Measurements from ENCODE around the gene KAZN.
A peak's percentile ranks its signal among the peaks of the same experiment; 100 is the strongest.

The KAZN gene

GRCh38 chr1:14648896-14649855 is 50.7 kb downstream of the KAZN start:
- DNase-seq, result no peak

DNA sequence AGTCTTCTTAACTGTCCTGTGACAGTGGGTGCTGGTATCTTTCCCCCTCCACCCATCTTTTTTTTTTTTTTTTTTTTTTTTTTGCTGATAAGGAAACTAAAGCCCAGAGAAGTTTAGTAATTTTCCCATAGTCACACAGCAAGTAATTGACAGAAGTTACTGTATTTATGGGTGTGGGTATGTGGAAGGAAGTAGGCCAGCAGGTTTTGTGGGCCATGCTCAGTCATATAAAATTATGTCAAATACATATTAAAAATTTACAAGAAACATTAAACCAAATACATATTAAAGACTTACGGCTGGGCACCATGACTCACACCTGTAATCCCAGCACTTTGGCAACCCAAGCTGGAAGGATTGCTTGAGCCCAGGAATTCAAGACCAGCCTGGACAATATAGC is 51.5 kb downstream of the KAZN start:
- DNase-seq, result no peak

DNA sequence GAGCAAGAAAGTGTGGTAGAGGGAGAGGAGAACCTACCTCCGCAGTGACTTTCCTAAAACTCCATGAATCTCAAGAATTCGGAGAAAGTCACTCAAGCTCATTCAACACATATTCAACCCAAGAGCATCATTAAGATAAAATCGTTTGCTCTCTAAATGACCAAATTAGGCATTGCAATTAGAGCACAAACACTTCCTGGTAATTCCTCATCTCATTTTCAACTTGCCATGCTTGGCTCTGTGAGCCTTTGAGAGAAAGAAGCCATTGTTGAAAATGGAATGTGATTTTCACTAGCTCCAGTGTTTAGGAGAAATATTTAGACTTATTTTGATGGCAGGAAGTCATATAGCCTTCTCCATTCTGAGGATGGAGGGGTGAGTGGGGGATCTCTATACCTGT is 52.5 kb downstream of the KAZN start:
- no peak for DNase-seq

DNA sequence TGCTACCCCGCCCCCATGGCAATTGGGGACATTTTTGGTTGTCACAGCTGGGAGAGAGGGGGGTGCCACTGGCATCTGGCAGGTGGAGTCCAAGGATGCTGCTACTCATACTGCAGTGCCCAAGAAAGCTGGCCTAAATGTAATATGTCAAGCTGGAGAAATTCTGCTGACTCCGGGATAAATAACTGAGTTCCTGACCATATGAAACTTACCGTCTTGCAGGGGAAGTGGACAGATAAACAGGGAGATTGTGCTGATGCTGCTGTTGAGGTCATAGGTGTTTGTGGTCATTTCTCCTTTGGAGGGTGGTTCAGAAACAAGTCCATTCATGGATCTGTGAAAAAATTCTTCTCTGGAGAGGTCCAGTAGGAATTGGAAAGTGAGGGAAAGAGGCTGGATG is 54.4 kb downstream of the KAZN start:
- no peak for DNase-seq

DNA sequence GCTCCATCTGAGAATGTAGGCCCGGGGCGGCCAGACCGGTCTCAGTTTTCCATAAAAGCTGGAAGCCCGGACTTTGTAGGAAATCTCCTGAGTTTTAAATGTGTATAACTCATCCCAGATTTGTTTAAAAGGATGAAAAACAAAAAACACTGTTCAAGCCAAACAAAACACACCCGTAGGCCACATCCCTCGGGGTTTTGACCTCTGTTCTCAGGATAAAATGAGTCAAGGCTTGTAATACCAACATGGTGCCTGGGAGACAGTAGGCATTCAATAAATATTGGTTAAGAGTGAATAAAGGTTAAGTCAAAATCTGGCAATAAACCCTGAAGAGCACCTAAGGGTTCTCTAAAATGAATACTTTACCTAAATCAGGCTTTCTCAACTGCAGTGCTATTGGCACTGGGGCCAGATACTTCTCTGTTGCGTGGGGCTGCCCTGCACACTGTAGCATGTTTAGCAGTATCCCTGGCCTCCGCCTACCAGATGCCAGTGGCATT is 55.0 kb downstream of the KAZN start:
- no peak for DNase-seq

- DNase-seq, result no peak
These were observed 56.1 kb downstream of the KAZN start for GRCh38 chr1:14654554-14654953.

DNA sequence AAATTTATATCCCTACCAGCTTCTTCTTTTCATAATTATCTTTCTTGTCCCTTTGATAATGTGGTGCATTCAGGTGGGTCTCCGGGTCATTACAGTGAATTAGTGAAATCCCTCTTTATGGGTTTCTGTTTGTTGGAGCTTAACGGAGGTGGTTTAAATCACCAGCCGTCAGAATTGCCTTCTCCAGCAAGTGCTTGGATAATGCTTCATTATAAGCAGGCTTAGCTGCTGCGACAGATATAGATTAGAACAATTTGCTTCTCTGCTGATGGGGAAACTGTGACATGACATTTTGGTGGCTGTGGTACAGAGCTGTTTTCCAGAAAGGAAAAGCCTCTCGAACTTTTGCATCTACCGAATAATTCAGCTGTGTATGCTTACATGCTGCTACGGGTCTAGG is 56.9 kb downstream of the KAZN start:
- no peak for DNase-seq

DNA sequence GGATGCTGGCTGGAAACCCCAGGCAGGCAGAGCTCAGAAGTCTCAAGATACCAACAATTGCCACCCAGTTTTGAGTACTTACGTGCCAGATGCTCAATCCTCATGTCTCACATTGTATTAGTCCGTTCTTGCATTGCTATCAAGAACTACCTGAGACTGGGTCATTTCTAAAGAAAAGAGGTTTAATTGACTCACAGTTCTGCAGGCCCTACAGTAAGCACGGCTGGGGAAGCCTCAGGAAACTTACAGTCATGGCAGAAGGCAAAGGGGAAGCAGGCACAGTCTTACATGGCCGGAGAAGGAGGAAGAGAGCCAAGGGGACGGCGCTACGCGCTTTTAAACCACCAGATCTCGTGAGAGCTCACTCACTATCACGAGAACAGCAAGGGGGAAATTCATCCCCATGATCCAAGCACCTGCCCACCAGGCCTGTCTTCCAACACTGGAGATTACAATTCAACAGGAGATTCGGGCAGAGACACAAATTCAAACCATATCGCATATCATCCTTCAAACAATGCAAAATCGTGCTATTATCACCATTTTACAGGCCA is 58.0 kb downstream of the KAZN start:
- no peak for DNase-seq

- no peak for DNase-seq
These were observed 60.2 kb downstream of the KAZN start for GRCh38 chr1:14658642-14659041.

DNA sequence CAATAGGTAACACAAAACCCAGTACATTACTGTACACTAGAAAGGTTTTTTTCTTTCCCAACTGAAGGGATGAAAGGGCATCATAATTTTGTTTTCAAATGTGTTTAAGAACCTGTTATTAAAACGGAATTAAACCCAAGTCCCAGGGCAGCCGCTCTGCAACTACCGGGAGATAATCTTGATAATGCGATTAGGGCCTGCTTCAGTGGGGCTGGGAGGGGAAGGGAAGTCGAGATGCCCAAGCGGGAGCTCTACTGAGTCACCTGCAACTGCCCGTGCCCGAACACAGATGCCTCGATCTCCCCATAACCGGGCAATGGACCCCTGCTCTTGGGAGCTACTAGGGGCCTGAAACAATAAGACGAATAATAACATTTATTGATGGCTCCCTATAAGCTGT is 61.4 kb downstream of the KAZN start:
- DNase-seq, result no peak

GRCh38 chr1:14660801-14661200 is 62.3 kb downstream of the KAZN start:
- DNase-seq, result no peak

DNA sequence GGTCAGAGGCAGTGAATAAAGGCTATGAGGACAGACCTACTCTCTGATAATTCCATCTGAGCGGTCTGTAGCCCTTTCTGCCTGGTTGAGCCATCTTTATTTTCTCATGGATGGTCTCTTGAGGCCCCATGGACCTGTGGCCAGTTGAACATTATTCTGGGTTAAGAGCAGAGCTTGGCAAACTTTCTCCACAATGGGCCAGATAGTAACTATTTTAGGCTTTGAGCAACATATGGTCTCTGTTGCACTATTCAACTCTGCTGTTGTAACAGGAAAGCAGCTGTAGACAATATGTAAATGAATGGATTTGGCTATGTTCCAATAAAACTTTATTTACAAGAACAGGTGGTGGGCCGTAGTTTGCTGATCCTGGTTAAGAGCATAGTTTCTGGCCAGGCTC is 62.7 kb downstream of the KAZN start:
- DNase-seq, result peak; percentile 4

DNA sequence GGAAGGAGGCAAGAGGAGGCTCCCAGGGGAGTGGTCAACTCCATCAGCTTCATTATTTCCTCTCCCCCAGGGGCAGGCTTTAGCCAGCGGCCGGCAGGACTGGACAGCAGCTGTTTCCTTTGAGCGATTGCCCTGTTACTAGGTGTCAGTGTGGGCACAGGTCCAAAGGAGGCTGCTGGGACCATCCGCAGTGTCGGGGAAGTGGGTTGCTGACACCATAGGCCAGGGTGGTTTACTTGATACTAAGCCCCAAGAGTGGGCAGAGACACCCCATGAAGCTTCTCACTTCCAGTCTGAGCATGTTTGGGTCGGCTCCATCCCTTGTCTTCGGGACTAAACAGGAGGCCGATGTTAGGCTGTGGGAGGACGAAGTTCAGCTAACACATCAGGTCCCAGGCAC is 63.6 kb downstream of the KAZN start:
- DNase-seq, result no peak

- DNase-seq, result no peak
These were observed 65.3 kb downstream of the KAZN start for GRCh38 chr1:14663773-14664172.

GRCh38 chr1:14666373-14666772 is 67.9 kb downstream of the KAZN start:
- no peak for DNase-seq

GRCh38 chr1:14666962-14667650 is 68.6 kb downstream of the KAZN start:
- no peak for DNase-seq

GRCh38 chr1:14667651-14667984 is 69.1 kb downstream of the KAZN start:
- DNase-seq, result no peak

DNA sequence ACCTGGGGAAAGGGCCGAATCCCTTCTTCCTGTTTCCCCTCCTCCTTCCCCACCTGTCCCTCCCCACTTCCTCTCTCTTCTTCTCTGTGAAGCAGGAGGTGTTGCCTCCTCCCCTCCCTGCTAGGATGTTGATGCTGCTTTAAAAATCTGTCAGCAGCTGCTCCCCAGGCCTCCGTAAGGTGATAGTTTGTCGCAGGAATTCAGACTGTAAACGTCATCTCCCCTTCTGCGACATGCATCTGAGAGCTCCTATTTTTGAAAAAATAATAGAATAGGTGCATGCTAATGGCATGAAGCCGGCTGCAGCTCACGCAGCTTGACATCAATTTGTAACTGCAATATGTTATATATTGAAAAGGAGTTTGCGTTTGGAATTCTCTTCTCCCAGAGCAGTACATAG is 70.1 kb downstream of the KAZN start:
- DNase-seq, result no peak

GRCh38 chr1:14672005-14672404 is 73.5 kb downstream of the KAZN start:
- DNase-seq, result no peak

DNA sequence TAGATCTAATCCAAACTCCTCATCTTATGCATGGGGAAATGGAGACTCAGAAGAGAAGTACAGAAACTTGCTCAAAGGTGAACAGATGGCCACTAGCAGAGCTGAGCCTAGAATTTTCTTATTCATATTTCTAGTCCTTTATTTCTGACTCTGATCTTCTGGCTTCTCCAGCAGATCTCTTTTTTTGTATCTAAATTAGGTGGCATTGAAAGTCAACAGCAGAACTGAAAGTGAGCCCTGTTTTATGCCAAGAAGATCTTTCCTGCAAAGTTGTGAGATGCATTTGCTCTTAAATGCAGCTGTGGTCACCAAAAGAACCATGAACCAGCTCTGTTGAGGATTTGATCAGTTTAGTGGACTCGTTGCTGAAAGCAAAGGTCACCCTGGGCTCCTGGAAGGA is 75.5 kb downstream of the KAZN start:
- no peak for DNase-seq

- DNase-seq, result no peak
These were observed 77.9 kb downstream of the KAZN start for GRCh38 chr1:14676400-14676799.

DNA sequence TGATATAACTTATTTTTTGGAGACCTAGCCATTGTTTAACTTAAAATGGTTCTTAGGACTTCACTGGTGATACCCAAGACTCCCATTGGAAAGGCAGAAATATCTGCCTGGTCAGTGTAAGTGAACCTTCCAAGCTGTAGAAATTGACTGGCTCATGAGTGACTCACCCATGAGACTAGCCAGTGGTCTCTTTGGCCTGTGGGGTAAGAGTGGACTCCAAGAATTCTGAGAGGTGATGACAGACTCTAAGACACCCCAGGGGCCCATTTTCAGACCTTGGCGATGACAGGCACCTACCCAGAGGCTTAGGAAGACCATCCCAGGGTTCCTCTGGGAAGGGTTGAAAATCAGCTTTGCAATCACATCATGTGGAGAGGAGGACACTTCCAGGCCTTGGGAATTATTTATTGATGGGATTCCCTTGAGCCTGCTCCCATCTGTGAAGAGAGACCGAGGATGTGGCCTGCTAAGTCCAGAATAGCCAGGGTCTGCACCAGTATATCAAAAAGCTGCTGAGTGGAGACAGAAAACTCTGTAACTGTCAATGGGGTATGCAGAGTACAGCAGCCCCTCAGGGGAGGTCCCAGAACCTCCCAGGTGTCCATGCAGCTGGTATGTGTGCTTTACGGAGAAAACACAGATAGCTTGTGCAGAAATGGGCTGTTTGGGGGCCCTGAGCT is 78.9 kb downstream of the KAZN start:
- peak; percentile 44 for DNase-seq

- no peak for DNase-seq
These were observed 79.6 kb downstream of the KAZN start for GRCh38 chr1:14678011-14678638.

Measured in fibroblast of upper back skin (primary cell).